HL-60 (cell line): ENCODE measurements around the gene GALNS.

Experiments
- GABPA ChIP-seq: IDR thresholded peaks from 2 replicates; pipeline ENCODE4 v1.6.1; 2012; ENCODE audit warnings: low read depth
- POLR2AphosphoS5 ChIP-seq: IDR thresholded peaks from 2 replicates; pipeline ENCODE4 v1.6.1; 2012; ENCODE audit warnings: low read depth
- TF ChIP-seq, protein P1 (sequence below): IDR thresholded peaks from one replicate; pipeline ENCODE4 v1.5.1; 2011; ENCODE audit warnings: low read length, control low read depth, inconsistent platforms; ENCODE audit not compliant: insufficient read depth
- TF ChIP-seq, protein P2 (sequence below): IDR thresholded peaks from 2 replicates; pipeline ENCODE4 v1.6.1; 2012; ENCODE audit warnings: low read depth; ENCODE audit not compliant: insufficient replicate concordance

DNA sequence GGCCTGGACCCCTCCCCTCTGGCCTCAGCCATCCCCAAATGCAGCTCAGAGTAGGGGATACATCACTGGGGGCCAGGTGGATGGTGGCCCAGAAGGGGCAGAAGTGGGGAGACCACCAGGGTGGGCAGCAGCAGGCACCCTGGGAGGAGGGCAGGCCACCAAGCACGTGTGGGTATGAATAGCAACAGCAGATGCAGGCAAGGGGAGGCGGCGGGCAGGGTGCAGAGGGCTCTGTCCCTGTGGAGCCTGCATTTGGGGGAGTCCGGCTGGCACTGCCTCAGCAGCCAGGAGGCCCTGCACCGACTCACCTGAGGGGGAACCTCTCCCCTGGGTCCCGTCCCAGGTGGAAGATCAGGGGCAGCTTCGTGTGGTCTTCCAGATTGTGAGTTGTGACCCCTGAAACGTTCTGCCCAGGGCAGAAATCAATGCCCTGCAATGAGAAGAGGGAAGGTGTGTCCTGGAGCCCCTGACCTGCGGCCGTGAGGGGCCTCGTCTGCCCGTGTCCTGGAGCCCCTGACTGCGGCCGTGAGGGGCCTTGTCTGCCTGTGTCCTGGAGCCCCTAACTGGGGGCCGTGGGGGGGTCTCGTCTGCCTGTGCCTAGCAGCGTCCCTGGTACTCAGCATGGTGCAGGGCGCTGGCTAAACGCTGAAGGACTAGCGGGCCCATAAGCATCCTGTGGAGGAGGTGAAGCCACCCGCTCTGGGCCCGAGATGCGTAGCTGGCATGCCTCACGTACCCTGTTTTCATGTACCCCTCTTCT lies 34.3 kb downstream of the GALNS start:
- TF ChIP-seq, protein P1, sequence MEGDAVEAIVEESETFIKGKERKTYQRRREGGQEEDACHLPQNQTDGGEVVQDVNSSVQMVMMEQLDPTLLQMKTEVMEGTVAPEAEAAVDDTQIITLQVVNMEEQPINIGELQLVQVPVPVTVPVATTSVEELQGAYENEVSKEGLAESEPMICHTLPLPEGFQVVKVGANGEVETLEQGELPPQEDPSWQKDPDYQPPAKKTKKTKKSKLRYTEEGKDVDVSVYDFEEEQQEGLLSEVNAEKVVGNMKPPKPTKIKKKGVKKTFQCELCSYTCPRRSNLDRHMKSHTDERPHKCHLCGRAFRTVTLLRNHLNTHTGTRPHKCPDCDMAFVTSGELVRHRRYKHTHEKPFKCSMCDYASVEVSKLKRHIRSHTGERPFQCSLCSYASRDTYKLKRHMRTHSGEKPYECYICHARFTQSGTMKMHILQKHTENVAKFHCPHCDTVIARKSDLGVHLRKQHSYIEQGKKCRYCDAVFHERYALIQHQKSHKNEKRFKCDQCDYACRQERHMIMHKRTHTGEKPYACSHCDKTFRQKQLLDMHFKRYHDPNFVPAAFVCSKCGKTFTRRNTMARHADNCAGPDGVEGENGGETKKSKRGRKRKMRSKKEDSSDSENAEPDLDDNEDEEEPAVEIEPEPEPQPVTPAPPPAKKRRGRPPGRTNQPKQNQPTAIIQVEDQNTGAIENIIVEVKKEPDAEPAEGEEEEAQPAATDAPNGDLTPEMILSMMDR = no peak
- TF ChIP-seq GABPA (no peak), POLR2AphosphoS5 (no peak)
- TF ChIP-seq, protein P2, sequence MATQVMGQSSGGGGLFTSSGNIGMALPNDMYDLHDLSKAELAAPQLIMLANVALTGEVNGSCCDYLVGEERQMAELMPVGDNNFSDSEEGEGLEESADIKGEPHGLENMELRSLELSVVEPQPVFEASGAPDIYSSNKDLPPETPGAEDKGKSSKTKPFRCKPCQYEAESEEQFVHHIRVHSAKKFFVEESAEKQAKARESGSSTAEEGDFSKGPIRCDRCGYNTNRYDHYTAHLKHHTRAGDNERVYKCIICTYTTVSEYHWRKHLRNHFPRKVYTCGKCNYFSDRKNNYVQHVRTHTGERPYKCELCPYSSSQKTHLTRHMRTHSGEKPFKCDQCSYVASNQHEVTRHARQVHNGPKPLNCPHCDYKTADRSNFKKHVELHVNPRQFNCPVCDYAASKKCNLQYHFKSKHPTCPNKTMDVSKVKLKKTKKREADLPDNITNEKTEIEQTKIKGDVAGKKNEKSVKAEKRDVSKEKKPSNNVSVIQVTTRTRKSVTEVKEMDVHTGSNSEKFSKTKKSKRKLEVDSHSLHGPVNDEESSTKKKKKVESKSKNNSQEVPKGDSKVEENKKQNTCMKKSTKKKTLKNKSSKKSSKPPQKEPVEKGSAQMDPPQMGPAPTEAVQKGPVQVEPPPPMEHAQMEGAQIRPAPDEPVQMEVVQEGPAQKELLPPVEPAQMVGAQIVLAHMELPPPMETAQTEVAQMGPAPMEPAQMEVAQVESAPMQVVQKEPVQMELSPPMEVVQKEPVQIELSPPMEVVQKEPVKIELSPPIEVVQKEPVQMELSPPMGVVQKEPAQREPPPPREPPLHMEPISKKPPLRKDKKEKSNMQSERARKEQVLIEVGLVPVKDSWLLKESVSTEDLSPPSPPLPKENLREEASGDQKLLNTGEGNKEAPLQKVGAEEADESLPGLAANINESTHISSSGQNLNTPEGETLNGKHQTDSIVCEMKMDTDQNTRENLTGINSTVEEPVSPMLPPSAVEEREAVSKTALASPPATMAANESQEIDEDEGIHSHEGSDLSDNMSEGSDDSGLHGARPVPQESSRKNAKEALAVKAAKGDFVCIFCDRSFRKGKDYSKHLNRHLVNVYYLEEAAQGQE = no peak
